WERI-Rb-1 (cell line): ENCODE data around the gene ACTL8.

Source experiments
- DNase-seq: peaks from one replicate; pipeline ENCODE4 v3.0.0-alpha.2; 2020
- H3K27ac ChIP-seq: fragments of 250-450 bp; sonication (Bioruptor Pico); 2 replicates; pipeline ENCODE4 v1.5.1; 2020; ENCODE audit warnings: mild to moderate bottlenecking, moderate library complexity
- H3K27me3 ChIP-seq: fragments of 250-450 bp; sonication (Bioruptor Pico); 2 replicates; pipeline ENCODE4 v1.5.1; 2021; ENCODE audit warnings: mild to moderate bottlenecking, low read depth, moderate library complexity; ENCODE audit not compliant: insufficient read depth, severe bottlenecking
- H3K36me3 ChIP-seq: fragments of 250-450 bp; sonication (Bioruptor Pico); 2 replicates; pipeline ENCODE4 v1.5.1; 2020; ENCODE audit warnings: mild to moderate bottlenecking, moderate library complexity
- H3K4me3 ChIP-seq: 2 replicates; pipeline ENCODE4 v1.5.1; 2011; ENCODE audit warnings: low read depth, mild to moderate bottlenecking, control low read depth, low read length
- H3K9me3 ChIP-seq: fragments of 250-450 bp; sonication (Bioruptor Pico); 2 replicates; pipeline ENCODE4 v1.5.1; 2021; ENCODE audit warnings: mild to moderate bottlenecking, moderate library complexity; ENCODE audit not compliant: severe bottlenecking
- CTCF ChIP-seq: IDR thresholded peaks from 2 replicates; pipeline ENCODE4 v1.5.1; 2011; ENCODE audit warnings: low read depth, mild to moderate bottlenecking, control low read depth, inconsistent platforms, low read length

Gene ACTL8

GRCh38 chr1:17729909-17730308 is 25.2 kb upstream of the ACTL8 start:
- no peak overlapping the region for H3K4me3 ChIP-seq
- H3K27ac ChIP-seq, result no peak overlapping the region
- no peak for TF ChIP-seq CTCF
- DNase-seq, result no peak
- no peaks in the 10 kb centered on the region for H3K9me3 ChIP-seq
- no peaks in the 10 kb centered on the region for H3K36me3 ChIP-seq
- H3K27me3 ChIP-seq, result no peaks in the 10 kb centered on the region

GRCh38 chr1:17731460-17731859 is 23.7 kb upstream of the ACTL8 start:
- no peaks in the 10 kb centered on the region for H3K9me3 ChIP-seq
- H3K27ac ChIP-seq, result no peak overlapping the region
- no peak for DNase-seq
- H3K4me3 ChIP-seq, result no peak overlapping the region
- H3K36me3 ChIP-seq, result no peaks in the 10 kb centered on the region
- no peak for TF ChIP-seq CTCF
- H3K27me3 ChIP-seq, result no peaks in the 10 kb centered on the region

- H3K36me3 ChIP-seq, result no peaks in the 10 kb centered on the region
- H3K27ac ChIP-seq, result no peak overlapping the region
- no peak for DNase-seq
- no peak for TF ChIP-seq CTCF
- no peaks in the 10 kb centered on the region for H3K27me3 ChIP-seq
- H3K9me3 ChIP-seq, result no peaks in the 10 kb centered on the region
- no peak overlapping the region for H3K4me3 ChIP-seq
These were observed 22.7 kb upstream of the ACTL8 start for GRCh38 chr1:17732475-17732874.

- H3K36me3 ChIP-seq, result no peaks in the 10 kb centered on the region
- H3K27me3 ChIP-seq, result no peaks in the 10 kb centered on the region
- H3K4me3 ChIP-seq, result no peak overlapping the region
- no peak for TF ChIP-seq CTCF
- no peak for DNase-seq
- no peaks in the 10 kb centered on the region for H3K9me3 ChIP-seq
- no peak overlapping the region for H3K27ac ChIP-seq
These were observed 21.5 kb upstream of the ACTL8 start for GRCh38 chr1:17733661-17734060.

- no peaks in the 10 kb centered on the region for H3K36me3 ChIP-seq
- H3K9me3 ChIP-seq, result no peaks in the 10 kb centered on the region
- H3K27me3 ChIP-seq, result no peaks in the 10 kb centered on the region
- no peak for DNase-seq
- no peak for TF ChIP-seq CTCF
- no peak overlapping the region for H3K27ac ChIP-seq
- H3K4me3 ChIP-seq, result no peak overlapping the region
These were observed 20.5 kb upstream of the ACTL8 start for GRCh38 chr1:17734609-17735008.

- 0 out of 2 replicates have a peak overlapping the region, but pooled peaks have one; percentile 20 for H3K27ac ChIP-seq
- H3K27me3 ChIP-seq, result no peaks in the 10 kb centered on the region
- H3K9me3 ChIP-seq, result no peaks in the 10 kb centered on the region
- H3K4me3 ChIP-seq, result no peak overlapping the region
- H3K36me3 ChIP-seq, result no peaks in the 10 kb centered on the region
- TF ChIP-seq CTCF, result no peak
- no peak for DNase-seq
These were observed 19.8 kb upstream of the ACTL8 start for GRCh38 chr1:17735348-17735747.
